ENCODE data around the gene LGALS16. TPM values are rescaled to one million over a fixed set of nuclear protein-coding genes. Genes with fewer than 3 reads are reported as not detected.
"Not testable (repeated sequence)": the region's sequence is repeated elsewhere in the genome, so short reads cannot be mapped to it uniquely, and the experiment has no call there.

The LGALS16 gene
- total RNA-seq, 2 experiments from 2014 or later, result not detected

DNA sequence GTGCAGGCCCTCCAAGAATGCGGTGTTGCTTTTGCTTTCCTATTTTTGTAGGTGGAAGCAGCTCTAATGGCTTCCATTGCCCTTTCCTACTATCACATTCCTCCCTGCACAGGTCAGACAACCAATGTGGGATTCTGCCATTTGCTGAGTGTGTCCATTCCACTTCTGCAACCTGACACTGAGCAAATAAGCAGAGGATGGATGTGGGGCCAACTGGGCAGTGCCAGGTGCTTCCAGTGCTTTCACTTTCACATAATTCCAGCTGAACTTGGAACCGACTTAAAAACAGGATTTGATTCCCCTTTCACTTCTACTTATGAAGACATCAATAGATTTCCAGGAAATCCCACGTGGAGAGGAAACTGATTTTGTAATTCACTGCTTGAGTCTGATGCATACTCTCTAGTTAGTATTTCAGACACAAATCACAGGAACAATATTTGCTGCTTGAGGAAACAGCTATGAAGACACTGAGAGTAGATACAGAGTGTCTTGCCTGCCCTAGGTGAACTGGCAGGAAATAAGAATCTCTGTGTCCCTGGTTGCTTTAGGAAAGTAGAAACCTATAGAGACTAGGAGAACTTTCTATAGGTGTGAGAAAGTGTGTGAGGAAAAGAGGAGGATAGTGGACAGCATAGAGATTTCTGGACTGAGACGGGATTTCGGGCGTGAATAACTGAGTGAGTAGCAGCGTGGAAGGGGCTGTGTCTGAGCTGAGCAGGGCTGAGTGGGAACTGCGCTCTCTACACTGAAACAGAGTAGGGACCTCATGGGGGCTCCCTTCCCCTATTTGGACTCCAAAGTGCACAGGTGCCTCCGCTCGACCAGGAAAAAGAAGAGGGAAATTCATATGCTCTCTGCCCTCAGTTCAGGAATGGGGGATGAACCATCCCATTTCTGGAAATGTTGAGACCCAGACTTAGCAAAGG is 22.5 kb downstream of the LGALS16 start:
- ChIA-PET CTCF (interaction anchor here (0.5 kb wide), 1 partner anchor 204 kb away, joined by 3 read pairs; no protein-coding TSS in a partner anchor), POLR2A (interaction anchor here (0.6 kb wide), 1 partner anchor 166 kb away, joined by 4 read pairs; no protein-coding TSS in a partner anchor)
- H3K27ac Mint-ChIP-seq, result peak overlapping the region; percentile 79
- intact Hi-C loops (cut with DNase I, micrococcal nuclease), result loop anchor here (2.0 to 5.0 kb wide), 4 partner anchors 59 to 336 kb away; partner anchors contain the start of genes EID2 (in 1 of the 2) and SAMD4B (in 1 of the 2)
- ATAC-seq (no peak), DNase-seq (no peak)
- peaks cover 44% of the 10 kb centered on the region for H3K4me1 Mint-ChIP-seq
- peak overlapping the region; percentile 26 for H3K4me3 Mint-ChIP-seq
- H3K27me3 Mint-ChIP-seq, result peaks cover 2% of the 10 kb centered on the region
- H3K36me3 Mint-ChIP-seq (ENCODE audit: low read depth), result no peaks in the 10 kb centered on the region
- no peaks in the 10 kb centered on the region for H3K9me3 Mint-ChIP-seq (ENCODE audit: low read depth)

DNA sequence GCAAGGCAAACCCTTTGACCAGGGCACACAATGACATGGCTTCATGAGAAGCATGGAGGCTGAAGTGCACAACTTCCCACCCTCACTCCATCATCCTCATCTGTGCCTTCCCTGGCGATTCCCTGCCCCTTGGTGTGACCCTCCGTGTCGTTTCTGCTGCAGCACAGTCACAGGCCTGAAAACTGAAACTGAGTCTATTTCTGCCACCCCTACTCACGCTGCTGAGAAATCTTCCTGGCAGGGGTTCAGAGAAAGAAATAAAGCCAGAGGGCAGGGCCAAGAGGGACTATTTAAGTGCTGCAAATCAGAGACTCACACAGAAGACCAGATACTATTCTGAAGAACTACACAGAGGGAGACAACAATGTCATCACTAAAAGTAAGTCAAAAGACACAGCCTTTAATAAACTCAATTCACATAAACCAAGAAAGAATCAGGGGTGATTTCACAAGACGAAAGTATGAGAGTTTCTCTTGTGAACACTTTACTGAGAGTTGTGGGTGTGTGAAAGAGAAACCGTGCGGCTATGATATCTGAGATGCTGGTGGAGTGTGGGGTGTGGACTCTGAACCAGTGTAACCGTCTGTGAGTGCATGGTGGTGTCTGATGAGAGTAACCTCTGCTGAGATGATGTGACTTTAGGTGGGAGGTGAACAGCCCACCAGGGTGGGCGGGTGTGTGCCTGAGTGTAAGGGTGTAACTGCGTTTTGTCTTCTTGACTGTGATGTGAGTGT is 23.5 kb downstream of the LGALS16 start:
- ChIA-PET CTCF (no interaction called here), POLR2A (no interaction called here)
- peak overlapping the region; percentile 79 for H3K27ac Mint-ChIP-seq
- peak; percentile 76 for DNase-seq
- H3K36me3 Mint-ChIP-seq (ENCODE audit: low read depth), result no peaks in the 10 kb centered on the region
- intact Hi-C loops (cut with DNase I, micrococcal nuclease), result loop anchor here (1.0 to 5.0 kb wide), 6 partner anchors 25 to 337 kb away; partner anchors contain the start of genes LGALS14 (in 2 of the 2), EID2 (in 1 of the 2) and SAMD4B (in 1 of the 2)
- peaks cover 44% of the 10 kb centered on the region for H3K4me1 Mint-ChIP-seq
- H3K4me3 Mint-ChIP-seq, result peak overlapping the region; percentile 63
- peaks cover 2% of the 10 kb centered on the region for H3K27me3 Mint-ChIP-seq
- H3K9me3 Mint-ChIP-seq (ENCODE audit: low read depth), result no peaks in the 10 kb centered on the region
- ATAC-seq, result peak; percentile 81

DNA sequence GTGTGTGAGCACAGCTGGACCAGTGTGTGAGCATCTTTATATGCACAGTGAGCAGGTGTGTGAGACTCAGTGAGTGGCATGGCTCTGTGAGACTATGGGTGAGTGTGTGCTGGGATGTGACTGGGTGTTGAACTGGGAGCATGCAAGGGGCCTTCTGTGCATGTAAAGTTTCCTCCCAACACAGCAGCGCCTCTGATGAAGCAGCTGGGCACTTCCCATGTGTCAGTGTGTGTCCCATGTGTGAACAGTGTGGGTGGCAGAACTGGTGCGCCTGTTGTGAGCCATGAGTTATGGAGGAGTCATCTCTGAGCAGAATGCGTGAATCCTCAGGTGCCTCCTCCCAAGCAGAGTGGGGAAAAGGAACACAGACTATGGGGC is 24.1 kb downstream of the LGALS16 start:
- H3K9me3 Mint-ChIP-seq (ENCODE audit: low read depth), result no peaks in the 10 kb centered on the region
- H3K27me3 Mint-ChIP-seq, result peaks cover 2% of the 10 kb centered on the region
- peaks cover 44% of the 10 kb centered on the region for H3K4me1 Mint-ChIP-seq
- ATAC-seq (peak; percentile 64), DNase-seq (peak; percentile 78)
- H3K27ac Mint-ChIP-seq, result peak overlapping the region; percentile 79
- no peaks in the 10 kb centered on the region for H3K36me3 Mint-ChIP-seq (ENCODE audit: low read depth)
- POLR2A ChIA-PET, result interaction anchor here (1.0 kb wide), 1 partner anchor 25 kb away, joined by 3 read pairs; the partner anchor contains the start of gene LGALS14
- intact Hi-C loops (cut with DNase I, micrococcal nuclease), result loop anchor here (1.0 to 5.0 kb wide), 6 partner anchors 25 to 337 kb away; partner anchors contain the start of genes LGALS14 (in 2 of the 2), EID2 (in 1 of the 2) and SAMD4B (in 1 of the 2)
- CTCF ChIA-PET, result no interaction called here
- peak overlapping the region; percentile 63 for H3K4me3 Mint-ChIP-seq

DNA sequence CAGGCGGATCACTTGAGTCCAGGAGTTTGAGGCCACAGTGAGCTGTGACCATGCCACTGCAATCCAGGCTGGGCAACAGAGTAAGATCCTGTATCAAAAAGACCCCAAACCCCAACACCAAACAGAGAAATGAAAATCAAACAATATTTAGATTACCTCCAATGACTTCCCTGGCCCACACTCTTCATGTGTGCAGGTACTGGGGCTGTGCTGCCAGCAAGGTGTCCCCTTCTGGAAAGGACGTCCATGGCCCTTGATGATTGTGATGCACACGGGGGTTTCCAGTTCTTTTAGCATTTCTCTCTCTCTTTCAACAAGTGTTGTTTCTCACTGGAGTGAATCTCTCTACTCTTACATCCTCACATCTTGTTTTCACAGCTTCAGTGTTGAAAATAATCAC is 24.9 kb downstream of the LGALS16 start:
- Mint-ChIP-seq H3K36me3 (ENCODE audit: low read depth) (peaks cover 1% of the 10 kb centered on the region), H3K27ac (peak overlapping the region; percentile 15), H3K9me3 (ENCODE audit: low read depth) (no peaks in the 10 kb centered on the region), H3K4me3 (no peak overlapping the region), H3K27me3 (peaks cover 2% of the 10 kb centered on the region), H3K4me1 (peaks cover 38% of the 10 kb centered on the region)
- ChIA-PET CTCF (no interaction called here), POLR2A (interaction anchor here (1.0 kb wide), 1 partner anchor 24 kb away, joined by 3 read pairs; the partner anchor contains the start of gene LGALS14)
- intact Hi-C loops (cut with DNase I, micrococcal nuclease), result no loop called here
- DNase-seq (no peak), ATAC-seq (no peak)

DNA sequence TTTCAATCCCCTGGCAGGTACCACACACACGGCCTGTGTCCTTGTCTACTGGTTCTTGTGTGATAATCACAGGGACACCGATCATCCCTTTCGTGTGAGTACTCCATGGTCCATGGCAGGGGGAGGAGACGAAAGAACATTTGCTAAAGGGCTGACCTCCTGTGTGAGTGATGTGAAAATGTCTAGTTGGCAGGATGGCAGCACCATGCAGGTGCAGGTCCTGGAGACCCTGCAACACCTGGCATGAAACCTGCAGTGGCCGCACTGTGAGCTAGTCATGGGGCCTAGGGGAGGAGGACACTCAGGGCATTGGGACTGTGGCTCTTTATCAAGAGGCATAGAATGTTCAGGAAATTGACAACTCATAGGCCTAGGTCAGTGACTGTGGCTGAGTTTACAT is 25.7 kb downstream of the LGALS16 start:
- ATAC-seq (no peak), DNase-seq (no peak)
- H3K27me3 Mint-ChIP-seq, result peaks cover 4% of the 10 kb centered on the region
- CTCF ChIA-PET, result interaction anchor here (1.0 kb wide), 1 partner anchor 111 kb away, joined by 6 read pairs; no protein-coding TSS in a partner anchor
- H3K4me3 Mint-ChIP-seq, result no peak overlapping the region
- intact Hi-C loops (cut with DNase I, micrococcal nuclease), result no loop called here
- H3K9me3 Mint-ChIP-seq (ENCODE audit: low read depth), result no peaks in the 10 kb centered on the region
- POLR2A ChIA-PET, result no interaction called here
- H3K27ac Mint-ChIP-seq, result no peak overlapping the region
- peaks cover 4% of the 10 kb centered on the region for H3K36me3 Mint-ChIP-seq (ENCODE audit: low read depth)
- H3K4me1 Mint-ChIP-seq, result peaks cover 32% of the 10 kb centered on the region

DNA sequence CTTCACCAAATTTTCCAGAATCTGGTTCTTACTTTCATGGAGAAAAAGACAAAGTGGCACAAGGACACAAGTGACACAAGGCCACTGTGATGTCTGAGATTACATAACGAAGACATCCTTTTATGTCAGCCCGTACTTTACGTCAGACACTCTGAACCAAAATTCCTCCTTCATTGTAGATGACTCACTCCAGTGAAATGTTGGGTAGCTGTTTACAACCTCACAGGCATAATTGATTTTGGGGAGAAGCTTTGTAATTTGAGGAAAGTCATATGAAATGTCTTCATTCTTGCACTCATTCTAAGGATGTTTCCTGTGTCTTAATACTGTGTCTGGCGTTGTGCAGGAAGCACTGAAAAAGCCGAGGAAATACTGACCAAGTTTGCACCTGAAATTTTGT is 28.6 kb downstream of the LGALS16 start:
- ATAC-seq (no peak), DNase-seq (no peak)
- H3K27me3 Mint-ChIP-seq, result peaks cover 6% of the 10 kb centered on the region
- POLR2A ChIA-PET, result no interaction called here
- H3K4me1 Mint-ChIP-seq, result peaks cover 21% of the 10 kb centered on the region
- intact Hi-C loops (cut with DNase I, micrococcal nuclease), result no loop called here
- H3K27ac Mint-ChIP-seq, result no peak overlapping the region
- CTCF ChIA-PET, result no interaction called here
- H3K36me3 Mint-ChIP-seq (ENCODE audit: low read depth), result peaks cover 4% of the 10 kb centered on the region
- H3K9me3 Mint-ChIP-seq (ENCODE audit: low read depth), result no peaks in the 10 kb centered on the region
- H3K4me3 Mint-ChIP-seq, result no peak overlapping the region

DNA sequence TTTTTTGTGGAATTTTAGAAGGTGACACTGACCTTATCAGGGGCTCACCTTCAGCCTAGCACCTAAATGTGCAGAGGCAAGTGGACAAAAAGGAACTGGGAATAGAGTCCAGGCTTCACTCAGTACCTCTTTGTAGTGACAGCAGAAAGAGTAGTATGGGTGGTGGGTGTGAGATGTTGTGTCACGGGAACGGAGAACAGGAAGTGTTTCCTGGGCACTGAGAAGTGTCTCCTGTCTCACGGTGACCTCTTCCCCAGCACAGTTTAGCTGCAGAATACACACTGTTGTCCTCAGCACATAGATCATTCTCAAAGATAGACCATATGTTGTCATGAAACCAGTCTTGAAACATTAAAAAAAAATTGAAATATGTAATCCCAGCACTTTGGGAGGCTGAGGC is 31.0 kb downstream of the LGALS16 start:
- no peak for ATAC-seq
- no peak for DNase-seq
- intact Hi-C loops (cut with DNase I, micrococcal nuclease), result no loop called here
- Mint-ChIP-seq H3K4me1 (peaks cover 7% of the 10 kb centered on the region), H3K36me3 (ENCODE audit: low read depth) (peaks cover 4% of the 10 kb centered on the region), H3K4me3 (no peak overlapping the region), H3K27ac (no peak overlapping the region), H3K9me3 (ENCODE audit: low read depth) (peaks cover 4% of the 10 kb centered on the region), H3K27me3 (peaks cover 10% of the 10 kb centered on the region)
- CTCF ChIA-PET, result no interaction called here
- POLR2A ChIA-PET, result no interaction called here

DNA sequence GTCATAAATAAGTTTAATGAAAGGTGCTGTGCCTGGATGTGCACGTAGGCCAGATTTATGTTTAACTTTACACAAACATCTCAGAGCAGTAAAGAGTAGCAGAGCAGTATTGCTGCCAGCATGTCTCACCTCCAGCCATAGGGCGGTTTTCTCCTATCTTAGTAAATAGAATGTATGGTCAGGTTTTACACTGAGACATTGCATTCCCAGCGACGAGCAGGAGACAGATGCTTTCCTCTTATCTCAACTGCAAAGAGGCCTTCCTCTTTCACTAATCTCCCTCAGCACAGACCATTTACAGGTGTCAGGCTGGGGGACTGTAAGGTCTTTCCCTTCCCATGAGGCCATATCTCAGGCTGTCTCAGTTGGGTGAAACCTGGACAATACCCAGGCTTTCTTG is 32.9 kb downstream of the LGALS16 start:
- ATAC-seq; H3K9me3 Mint-ChIP-seq (ENCODE audit: low read depth); CTCF ChIA-PET; intact Hi-C loops (cut with DNase I, micrococcal nuclease); POLR2A ChIA-PET; H3K4me3 Mint-ChIP-seq; DNase-seq; H3K36me3 Mint-ChIP-seq (ENCODE audit: low read depth); H3K27ac Mint-ChIP-seq: not testable (repeated sequence)
- peaks cover 12% of the 10 kb centered on the region for H3K27me3 Mint-ChIP-seq
- H3K4me1 Mint-ChIP-seq, result peaks cover 13% of the 10 kb centered on the region

DNA sequence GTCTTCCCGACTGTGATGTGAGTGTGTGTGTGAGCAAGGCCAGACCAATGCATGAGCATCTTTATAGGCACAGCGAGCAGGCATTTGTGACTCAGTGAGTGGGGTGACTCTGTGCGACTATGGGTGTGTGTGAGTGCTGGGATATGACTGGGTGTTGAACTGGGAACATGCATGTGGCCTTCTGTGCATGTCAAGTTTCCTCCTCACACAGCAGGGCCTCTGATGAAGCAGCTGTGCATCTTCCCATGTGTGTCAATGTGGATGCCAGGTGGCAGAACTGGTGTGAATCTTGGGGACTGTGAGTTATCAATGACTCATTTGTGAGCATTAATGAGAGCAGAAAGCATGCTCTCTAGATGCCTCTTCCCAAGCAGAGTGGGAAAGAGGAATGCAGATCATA is 36.5 kb downstream of the LGALS16 start:
- DNase-seq, result peak; percentile 39
- intact Hi-C loops (cut with DNase I, micrococcal nuclease), result no loop called here
- POLR2A ChIA-PET, result no interaction called here
- Mint-ChIP-seq H3K9me3 (ENCODE audit: low read depth) (peaks cover 4% of the 10 kb centered on the region), H3K4me1 (peaks cover 7% of the 10 kb centered on the region), H3K27me3 (peaks cover 18% of the 10 kb centered on the region), H3K36me3 (ENCODE audit: low read depth) (no peaks in the 10 kb centered on the region), H3K4me3 (no peak overlapping the region), H3K27ac (no peak overlapping the region)
- ATAC-seq, result peak; percentile 70
- CTCF ChIA-PET, result no interaction called here

DNA sequence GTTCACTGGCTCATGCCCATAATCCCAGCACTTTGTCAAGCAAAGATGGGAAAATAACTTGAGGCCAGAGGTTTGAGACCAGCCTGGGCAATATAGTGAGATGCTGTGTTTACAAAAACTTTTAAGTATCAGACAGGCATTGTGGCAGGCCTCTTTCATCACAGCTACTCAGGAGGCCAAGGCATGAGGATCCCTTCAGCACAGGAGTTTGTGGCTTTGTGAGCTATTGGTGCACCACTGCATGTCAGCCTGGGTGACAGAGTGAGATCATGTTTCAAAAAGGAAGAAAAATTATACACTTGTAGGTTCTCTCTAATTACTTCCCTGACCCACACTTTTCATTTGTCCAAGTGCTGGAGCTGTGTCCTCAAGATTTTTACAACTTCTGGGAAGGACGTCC is 37.1 kb downstream of the LGALS16 start:
- ATAC-seq (peak; percentile 50), DNase-seq (no peak)
- no peak overlapping the region for H3K27ac Mint-ChIP-seq
- ChIA-PET CTCF (no interaction called here), POLR2A (no interaction called here)
- H3K4me1 Mint-ChIP-seq, result peaks cover 7% of the 10 kb centered on the region
- peaks cover 22% of the 10 kb centered on the region for H3K27me3 Mint-ChIP-seq
- no peak overlapping the region for H3K4me3 Mint-ChIP-seq
- H3K36me3 Mint-ChIP-seq (ENCODE audit: low read depth), result no peaks in the 10 kb centered on the region
- H3K9me3 Mint-ChIP-seq (ENCODE audit: low read depth), result peaks cover 4% of the 10 kb centered on the region
- intact Hi-C loops (cut with DNase I, micrococcal nuclease), result no loop called here

DNA sequence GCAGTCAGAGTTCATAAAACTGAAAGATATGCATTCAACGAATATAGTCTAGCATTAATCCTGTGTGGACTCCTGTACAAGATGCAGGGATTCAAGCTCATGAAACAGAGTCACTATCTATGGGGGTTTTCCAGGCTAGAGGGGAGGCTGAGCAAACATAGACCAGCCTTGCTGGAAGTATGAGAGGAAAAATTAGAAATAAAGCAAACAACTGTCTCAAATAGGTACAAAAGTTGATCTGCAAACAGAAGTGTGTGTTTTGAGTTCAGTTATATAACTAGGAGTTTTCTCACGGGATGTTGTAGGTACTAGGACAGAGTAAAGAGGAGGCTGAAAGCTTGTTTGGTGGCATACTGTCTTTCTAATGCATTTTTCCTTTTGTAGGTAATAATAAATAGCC is 40.0 kb downstream of the LGALS16 start:
- no peaks in the 10 kb centered on the region for H3K9me3 Mint-ChIP-seq (ENCODE audit: low read depth)
- intact Hi-C loops (cut with DNase I, micrococcal nuclease), result no loop called here

More for the DNA sequence above, 40.0 kb downstream of the LGALS16 start:
- no peak overlapping the region for H3K4me3 Mint-ChIP-seq
- H3K4me1 Mint-ChIP-seq, result peaks cover 7% of the 10 kb centered on the region
- H3K36me3 Mint-ChIP-seq (ENCODE audit: low read depth), result no peaks in the 10 kb centered on the region
- no peak overlapping the region for H3K27ac Mint-ChIP-seq
- ChIA-PET CTCF (interaction anchor here (0.6 to 2.1 kb wide), 3 partner anchors 10 to 48 kb away, joined by 3 to 5 read pairs (median 4); no protein-coding TSS in a partner anchor), POLR2A (no interaction called here)
- peaks cover 30% of the 10 kb centered on the region for H3K27me3 Mint-ChIP-seq
- no peak for ATAC-seq
- DNase-seq, result no peak

All from activated CD4-positive, alpha-beta T cell treated with anti-CD3 and anti-CD28 coated beads for 36 hours (primary cell).